ENCODE measurements around the gene LRCH3.

DNA sequence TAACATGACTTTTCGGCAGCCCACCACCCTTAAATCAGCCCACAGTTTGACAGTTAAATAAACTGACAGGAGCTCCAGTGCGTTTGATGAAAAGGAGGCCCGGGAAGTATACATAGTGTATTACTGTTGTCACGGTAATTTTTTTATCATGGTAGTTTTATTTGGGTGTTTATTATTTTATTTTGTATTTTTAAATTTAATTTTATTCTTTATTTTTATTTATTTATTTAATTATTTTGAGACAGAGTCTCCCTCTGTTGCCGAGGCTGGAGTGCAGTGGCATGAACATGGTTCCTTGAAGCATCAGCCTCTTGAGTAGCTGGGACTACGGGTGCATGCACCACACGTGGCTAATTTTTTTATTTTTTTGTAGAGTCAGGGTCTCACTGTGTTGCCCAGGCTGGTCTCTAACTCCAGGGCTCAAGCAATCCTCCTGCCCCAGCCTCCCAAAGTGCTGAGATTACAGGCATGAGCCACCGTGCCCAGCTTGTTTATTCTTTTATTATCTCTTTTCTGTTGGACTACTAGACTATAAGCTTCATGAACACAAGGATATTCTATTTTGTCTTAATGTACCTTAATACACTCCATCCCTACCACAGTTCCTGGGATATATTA is 65.3 kb downstream of the LRCH3 start:
- TF ChIP-seq, protein P1, sequence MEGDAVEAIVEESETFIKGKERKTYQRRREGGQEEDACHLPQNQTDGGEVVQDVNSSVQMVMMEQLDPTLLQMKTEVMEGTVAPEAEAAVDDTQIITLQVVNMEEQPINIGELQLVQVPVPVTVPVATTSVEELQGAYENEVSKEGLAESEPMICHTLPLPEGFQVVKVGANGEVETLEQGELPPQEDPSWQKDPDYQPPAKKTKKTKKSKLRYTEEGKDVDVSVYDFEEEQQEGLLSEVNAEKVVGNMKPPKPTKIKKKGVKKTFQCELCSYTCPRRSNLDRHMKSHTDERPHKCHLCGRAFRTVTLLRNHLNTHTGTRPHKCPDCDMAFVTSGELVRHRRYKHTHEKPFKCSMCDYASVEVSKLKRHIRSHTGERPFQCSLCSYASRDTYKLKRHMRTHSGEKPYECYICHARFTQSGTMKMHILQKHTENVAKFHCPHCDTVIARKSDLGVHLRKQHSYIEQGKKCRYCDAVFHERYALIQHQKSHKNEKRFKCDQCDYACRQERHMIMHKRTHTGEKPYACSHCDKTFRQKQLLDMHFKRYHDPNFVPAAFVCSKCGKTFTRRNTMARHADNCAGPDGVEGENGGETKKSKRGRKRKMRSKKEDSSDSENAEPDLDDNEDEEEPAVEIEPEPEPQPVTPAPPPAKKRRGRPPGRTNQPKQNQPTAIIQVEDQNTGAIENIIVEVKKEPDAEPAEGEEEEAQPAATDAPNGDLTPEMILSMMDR (IDR thresholded peaks at IDR 0.05): no peak
- TF ChIP-seq POLR2A (IDR thresholded peaks at IDR 0.05): no peak
